Mesendoderm (in vitro differentiated cells): ENCODE data around the gene NPPC.
A peak's percentile ranks its signal among the peaks of the same experiment; 100 is the strongest.

Experiments
- DNase-seq: peaks from one replicate; pipeline ENCODE4 v3.0.0; 2013
- H2AK5ac ChIP-seq: 2 replicates; pipeline ENCODE4 v1.6.1; 2013; ENCODE audit warnings: low read length, inconsistent platforms
- H2BK120ac ChIP-seq: 2 replicates; pipeline ENCODE4 v1.6.1; 2013; ENCODE audit warnings: low read depth, mild to moderate bottlenecking, low read length, moderate library complexity, mixed read lengths
- H2BK15ac ChIP-seq: replicated peaks from 2 replicates; pipeline ENCODE4 v1.6.1; 2013; ENCODE audit warnings: low read depth, mild to moderate bottlenecking, moderate library complexity
- H2BK5ac ChIP-seq: 2 replicates; pipeline ENCODE4 v1.6.1; 2013; ENCODE audit warnings: low read length, inconsistent platforms
- H3K18ac ChIP-seq: 2 replicates; pipeline ENCODE4 v1.6.1; 2013; ENCODE audit warnings: mild to moderate bottlenecking, low read length, mixed read lengths
- H3K23ac ChIP-seq: one replicate; pipeline ENCODE4 v1.6.1; 2013; ENCODE audit warnings: low read length
- H3K27ac ChIP-seq: 2 replicates; pipeline ENCODE4 v1.5.1; 2013; ENCODE audit warnings: low read depth, mild to moderate bottlenecking, inconsistent platforms, low read length, moderate library complexity
- H3K27me3 ChIP-seq: 2 replicates; pipeline ENCODE4 v1.6.1; 2013; ENCODE audit warnings: low read length, control low read depth, mild to moderate bottlenecking, inconsistent platforms; ENCODE audit not compliant: insufficient read depth, poor library complexity
- H3K36me3 ChIP-seq: 2 replicates; pipeline ENCODE4 v1.6.1; 2013; ENCODE audit warnings: low read length, inconsistent platforms; ENCODE audit not compliant: control insufficient read depth, insufficient read depth
- H3K4ac ChIP-seq: one replicate; pipeline ENCODE4 v1.6.1; 2013; ENCODE audit warnings: low read depth, mild to moderate bottlenecking, low read length, moderate library complexity
- H3K4me1 ChIP-seq: 2 replicates; pipeline ENCODE4 v1.6.1; 2013; ENCODE audit warnings: low read depth, low read length, inconsistent platforms; ENCODE audit not compliant: control insufficient read depth
- H3K4me2 ChIP-seq: 2 replicates; pipeline ENCODE4 v1.6.1; 2013; ENCODE audit warnings: low read length
- H3K4me3 ChIP-seq: 2 replicates; pipeline ENCODE4 v1.5.1; 2013; ENCODE audit warnings: mild to moderate bottlenecking, low read length
- H3K56ac ChIP-seq: one replicate; pipeline ENCODE4 v1.6.1; 2013; ENCODE audit warnings: low read length
- H3K79me1 ChIP-seq: 2 replicates; pipeline ENCODE4 v1.6.1; 2013; ENCODE audit warnings: low read length, inconsistent platforms
- H3K79me2 ChIP-seq: 2 replicates; pipeline ENCODE4 v1.6.1; 2013; ENCODE audit warnings: mild to moderate bottlenecking, low read length; ENCODE audit not compliant: control insufficient read depth, insufficient read depth
- H3K9ac ChIP-seq: 2 replicates; pipeline ENCODE4 v1.6.1; 2013; ENCODE audit warnings: low read length, inconsistent platforms
- H4K5ac ChIP-seq: one replicate; pipeline ENCODE4 v1.6.1; 2013; ENCODE audit warnings: low read length
- H4K8ac ChIP-seq: one replicate; pipeline ENCODE4 v1.6.1; 2013; ENCODE audit warnings: low read depth, mild to moderate bottlenecking, control low read depth, low read length, moderate library complexity
- WGBS: extraction: QIAGEN DNeasy Blood & Tissue Kit; methylation state at CpG from one replicate; pipeline ENCODE4 v1.1.7; 2013; ENCODE audit warnings: low lambda C conversion rate, missing lambda C conversion rate; ENCODE audit not compliant: insufficient coverage; ENCODE audit errors: extremely low coverage; 5-methylcytosine and 5-hydroxymethylcytosine counted together

Gene NPPC

GRCh38 chr2:231920795-231921194 is 5.4 kb downstream of the NPPC start:
- peaks cover 4% of the 10 kb centered on the region for H3K27me3 ChIP-seq
- H3K27ac ChIP-seq, result no peak overlapping the region
- whole genome bisulfite sequencing, result no CpG with 5 or more reads among the region's 5 CpGs

GRCh38 chr2:231920366-231920765 is 5.8 kb downstream of the NPPC start:
- H3K23ac ChIP-seq, result no peak overlapping the region
- no peak for DNase-seq
- no peak overlapping the region for H3K18ac ChIP-seq
- H2AK5ac ChIP-seq, result no peak overlapping the region
- no peak overlapping the region for H3K4me3 ChIP-seq
- H3K27me3 ChIP-seq, result no peaks in the 10 kb centered on the region
- H4K8ac ChIP-seq, result no peak overlapping the region
- WGBS, result no CpG with 5 or more reads among the region's 3 CpGs
- H3K36me3 ChIP-seq, result no peaks in the 10 kb centered on the region
- H4K5ac ChIP-seq, result no peak overlapping the region
- H2BK15ac ChIP-seq, result no peak overlapping the region
- no peak overlapping the region for H3K56ac ChIP-seq
- no peaks in the 10 kb centered on the region for H3K4me1 ChIP-seq
- H3K79me2 ChIP-seq, result no peaks in the 10 kb centered on the region
- H2BK5ac ChIP-seq, result no peak overlapping the region
- no peak overlapping the region for H3K4ac ChIP-seq
- no peaks in the 10 kb centered on the region for H3K79me1 ChIP-seq
- H3K27ac ChIP-seq, result no peak overlapping the region
- H2BK120ac ChIP-seq, result no peak overlapping the region
- no peak overlapping the region for H3K4me2 ChIP-seq
- H3K9ac ChIP-seq, result no peak overlapping the region

More at GRCh38 chr2:231920795-231921194, 5.4 kb downstream of the NPPC start:
- Histone ChIP-seq H3K4me1 (no peaks in the 10 kb centered on the region), H3K4me2 (no peak overlapping the region), H3K4me3 (no peak overlapping the region), H2BK5ac (no peak overlapping the region), H4K5ac (no peak overlapping the region), H2AK5ac (no peak overlapping the region), H3K79me2 (no peaks in the 10 kb centered on the region), H3K56ac (no peak overlapping the region), H3K79me1 (no peaks in the 10 kb centered on the region), H3K9ac (no peak overlapping the region), H2BK120ac (no peak overlapping the region), H3K18ac (no peak overlapping the region), H3K36me3 (no peaks in the 10 kb centered on the region), H2BK15ac (no peak overlapping the region), H4K8ac (no peak overlapping the region), H3K23ac (no peak overlapping the region), H3K4ac (no peak overlapping the region)
- DNase-seq, result no peak

- Histone ChIP-seq H3K18ac (no peak overlapping the region), H3K4me3 (no peak overlapping the region), H2BK5ac (no peak overlapping the region), H3K27ac (no peak overlapping the region), H3K4ac (no peak overlapping the region), H3K4me1 (no peaks in the 10 kb centered on the region), H2AK5ac (no peak overlapping the region), H3K79me2 (no peaks in the 10 kb centered on the region), H2BK15ac (no peak overlapping the region), H3K9ac (no peak overlapping the region), H3K56ac (no peak overlapping the region), H4K8ac (no peak overlapping the region), H3K79me1 (no peaks in the 10 kb centered on the region), H3K36me3 (no peaks in the 10 kb centered on the region), H3K23ac (no peak overlapping the region), H2BK120ac (no peak overlapping the region), H4K5ac (no peak overlapping the region), H3K27me3 (no peaks in the 10 kb centered on the region), H3K4me2 (no peak overlapping the region)
- DNase-seq, result no peak
- no CpG with 5 or more reads among the region's 15 CpGs for WGBS
Observed at GRCh38 chr2:231919341-231920035, 6.7 kb downstream of the NPPC start.

- Histone ChIP-seq H3K4me3 (no peak overlapping the region), H4K5ac (no peak overlapping the region), H3K4me1 (no peaks in the 10 kb centered on the region), H3K18ac (no peak overlapping the region), H2BK5ac (no peak overlapping the region), H4K8ac (no peak overlapping the region), H2AK5ac (no peak overlapping the region), H3K56ac (no peak overlapping the region), H3K4ac (no peak overlapping the region), H2BK15ac (no peak overlapping the region), H3K27ac (no peak overlapping the region), H2BK120ac (no peak overlapping the region), H3K4me2 (no peak overlapping the region), H3K79me1 (no peaks in the 10 kb centered on the region), H3K79me2 (no peaks in the 10 kb centered on the region), H3K27me3 (no peaks in the 10 kb centered on the region), H3K9ac (no peak overlapping the region), H3K23ac (no peak overlapping the region), H3K36me3 (no peaks in the 10 kb centered on the region)
- no peak for DNase-seq
- no CpG with 5 or more reads among the region's 21 CpGs for WGBS
Observed at GRCh38 chr2:231918501-231919330, 7.5 kb downstream of the NPPC start.

- H3K4me2 ChIP-seq, result no peak overlapping the region
- DNase-seq, result peak; percentile 26
- no peak overlapping the region for H3K4ac ChIP-seq
- H4K8ac ChIP-seq, result no peak overlapping the region
- no peaks in the 10 kb centered on the region for H3K27me3 ChIP-seq
- H2AK5ac ChIP-seq, result no peak overlapping the region
- H3K23ac ChIP-seq, result no peak overlapping the region
- H2BK15ac ChIP-seq, result no peak overlapping the region
- WGBS, result no CpG with 5 or more reads among the region's 10 CpGs
- no peaks in the 10 kb centered on the region for H3K79me1 ChIP-seq
- no peaks in the 10 kb centered on the region for H3K4me1 ChIP-seq
- H3K27ac ChIP-seq, result no peak overlapping the region
- H3K36me3 ChIP-seq, result no peaks in the 10 kb centered on the region
- H3K56ac ChIP-seq, result peak overlapping the region; percentile 22
- H3K4me3 ChIP-seq, result no peak overlapping the region
- H2BK120ac ChIP-seq, result no peak overlapping the region
- no peak overlapping the region for H2BK5ac ChIP-seq
- no peak overlapping the region for H4K5ac ChIP-seq
- no peaks in the 10 kb centered on the region for H3K79me2 ChIP-seq
- H3K18ac ChIP-seq, result no peak overlapping the region
- H3K9ac ChIP-seq, result no peak overlapping the region
Observed at GRCh38 chr2:231917280-231918066, 8.7 kb downstream of the NPPC start.
